GM12873 (cell line): Measurements from ENCODE around the gene SLC44A1.

Source experiments
- CTCF ChIP-seq: IDR thresholded peaks from 2 replicates; pipeline ENCODE4 v1.5.1; 2012; ENCODE audit warnings: low read depth, mild to moderate bottlenecking, moderate library complexity, low read length, control low read depth; ENCODE audit not compliant: insufficient read depth; ENCODE audit errors: missing control alignments

Gene SLC44A1

GRCh38 chr9:105206821-105207699 is 37.4 kb upstream of the SLC44A1 start:
- no peak for TF ChIP-seq CTCF

GRCh38 chr9:105216440-105217178 is 27.8 kb upstream of the SLC44A1 start:
- no peak for TF ChIP-seq CTCF

GRCh38 chr9:105218673-105219072 is 25.8 kb upstream of the SLC44A1 start:
- no peak for TF ChIP-seq CTCF

GRCh38 chr9:105219291-105219805 is 25.1 kb upstream of the SLC44A1 start:
- no peak for TF ChIP-seq CTCF

- TF ChIP-seq CTCF: no peak
Measured at GRCh38 chr9:105220451-105220850, 24.0 kb upstream of the SLC44A1 start.

GRCh38 chr9:105223544-105224140 is 20.8 kb upstream of the SLC44A1 start:
- no peak for TF ChIP-seq CTCF

GRCh38 chr9:105226055-105226454 is 18.4 kb upstream of the SLC44A1 start:
- no peak for TF ChIP-seq CTCF
